ENCODE data around the gene ADAMTSL1.

ADAMTSL1 gene

GRCh38 chr9:18478501-18479361, 4.8 kb downstream of the ADAMTSL1 start:
- Histone ChIP-seq H3K4me2 (ENCODE audit: low read depth, low read length, poor library complexity, severe bottlenecking) (no peak overlapping the region), H3K36me3 (ENCODE audit: low read length) (no peaks in the 10 kb centered on the region), H3K4me3 (ENCODE audit: insufficient read depth, low read length, poor library complexity, severe bottlenecking) (no peak overlapping the region), H4K20me1 (ENCODE audit: low read depth, low read length) (no peaks in the 10 kb centered on the region), H3F3A (ENCODE audit: insufficient read depth) (no peaks in the 10 kb centered on the region), H3K9me3 (ENCODE audit: insufficient read depth, low read length) (no peaks in the 10 kb centered on the region), H3K27ac (ENCODE audit: low read depth, low read length) (no peak overlapping the region), H2AFZ (ENCODE audit: low read depth, low read length, severe bottlenecking) (no peak overlapping the region), H3K79me2 (ENCODE audit: insufficient read depth, low read length) (no peaks in the 10 kb centered on the region), H3K27me3 (ENCODE audit: low read length) (0 out of 2 replicates have a peak, but pooled peaks cover 2% of the 10 kb centered on the region), H3K9me2 (replicated peaks; ENCODE audit: insufficient read depth, low read length) (no peaks in the 10 kb centered on the region), H3K9ac (ENCODE audit: low read length) (no peak overlapping the region)
- TF ChIP-seq CTCF (IDR thresholded peaks at IDR 0.05; ENCODE audit: insufficient read depth, low read length, poor library complexity, severe bottlenecking) (no peak), EZH2phosphoT487 (conservative IDR thresholded peaks at IDR 0.05; ENCODE audit: low read length) (no peak)

GRCh38 chr9:18479405-18479804, 5.5 kb downstream of the ADAMTSL1 start:
- Histone ChIP-seq H4K20me1 (ENCODE audit: low read depth, low read length) (no peaks in the 10 kb centered on the region), H3K27ac (ENCODE audit: low read depth, low read length) (no peak overlapping the region), H3K79me2 (ENCODE audit: insufficient read depth, low read length) (no peaks in the 10 kb centered on the region), H3K9me2 (replicated peaks; ENCODE audit: insufficient read depth, low read length) (no peaks in the 10 kb centered on the region), H3K27me3 (ENCODE audit: low read length) (0 out of 2 replicates have a peak, but pooled peaks cover 2% of the 10 kb centered on the region), H3K9ac (ENCODE audit: low read length) (no peak overlapping the region), H3F3A (ENCODE audit: insufficient read depth) (no peaks in the 10 kb centered on the region), H3K4me2 (ENCODE audit: low read depth, low read length, poor library complexity, severe bottlenecking) (no peak overlapping the region), H3K9me3 (ENCODE audit: insufficient read depth, low read length) (no peaks in the 10 kb centered on the region), H3K4me3 (ENCODE audit: insufficient read depth, low read length, poor library complexity, severe bottlenecking) (no peak overlapping the region), H3K36me3 (ENCODE audit: low read length) (no peaks in the 10 kb centered on the region), H2AFZ (ENCODE audit: low read depth, low read length, severe bottlenecking) (no peak overlapping the region)
- TF ChIP-seq EZH2phosphoT487 (conservative IDR thresholded peaks at IDR 0.05; ENCODE audit: low read length) (no peak), CTCF (IDR thresholded peaks at IDR 0.05; ENCODE audit: insufficient read depth, low read length, poor library complexity, severe bottlenecking) (no peak)

- no peaks in the 10 kb centered on the region for H3K36me3 ChIP-seq (ENCODE audit: low read length)
Observed at GRCh38 chr9:18480662-18481093, 6.7 kb downstream of the ADAMTSL1 start.

More at GRCh38 chr9:18480662-18481093, 6.7 kb downstream of the ADAMTSL1 start:
- H4K20me1 ChIP-seq (ENCODE audit: low read depth, low read length), result no peaks in the 10 kb centered on the region
- H3F3A ChIP-seq (ENCODE audit: insufficient read depth), result no peaks in the 10 kb centered on the region
- H2AFZ ChIP-seq (ENCODE audit: low read depth, low read length, severe bottlenecking), result no peak overlapping the region
- H3K9me3 ChIP-seq (ENCODE audit: insufficient read depth, low read length), result no peaks in the 10 kb centered on the region
- H3K27ac ChIP-seq (ENCODE audit: low read depth, low read length), result no peak overlapping the region
- 0 out of 2 replicates have a peak, but pooled peaks cover 2% of the 10 kb centered on the region for H3K27me3 ChIP-seq (ENCODE audit: low read length)
- H3K4me3 ChIP-seq (ENCODE audit: insufficient read depth, low read length, poor library complexity, severe bottlenecking), result no peak overlapping the region
- H3K9ac ChIP-seq (ENCODE audit: low read length), result no peak overlapping the region
- no peaks in the 10 kb centered on the region for H3K9me2 ChIP-seq (replicated peaks; ENCODE audit: insufficient read depth, low read length)
- TF ChIP-seq CTCF (IDR thresholded peaks at IDR 0.05; ENCODE audit: insufficient read depth, low read length, poor library complexity, severe bottlenecking), result no peak
- no peak for TF ChIP-seq EZH2phosphoT487 (conservative IDR thresholded peaks at IDR 0.05; ENCODE audit: low read length)
- no peaks in the 10 kb centered on the region for H3K79me2 ChIP-seq (ENCODE audit: insufficient read depth, low read length)
- H3K4me2 ChIP-seq (ENCODE audit: low read depth, low read length, poor library complexity, severe bottlenecking), result no peak overlapping the region

Measured in SU-DHL-6 (cell line).